ENCODE measurements around the gene SPOPL.
"Not testable (repeated sequence)": the region's sequence is repeated elsewhere in the genome, so short reads cannot be mapped to it uniquely, and the experiment has no call there.

DNA sequence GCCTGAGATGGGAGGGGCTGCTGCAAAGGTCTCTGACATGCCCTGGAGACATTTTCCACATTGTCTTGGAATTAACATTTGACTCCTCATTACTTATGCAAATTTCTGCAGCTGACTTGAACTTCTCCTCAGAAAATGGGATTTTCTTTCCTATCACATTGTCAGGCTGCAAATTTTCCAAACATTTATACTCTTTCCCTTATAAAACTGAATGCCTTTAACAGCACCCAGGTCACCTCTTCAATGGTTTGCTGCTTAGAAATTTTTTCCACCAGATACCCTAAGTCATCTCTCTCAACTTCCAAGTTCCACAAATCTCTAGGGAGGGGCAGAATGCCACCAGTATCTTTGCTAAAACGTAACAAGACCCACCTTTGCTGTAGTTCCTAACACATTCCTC lies 22.8 kb downstream of the SPOPL start:
- not testable (repeated sequence) for TF ChIP-seq NBN (IDR thresholded peaks at IDR 0.05; ENCODE audit: low read depth); ZNF263 (CRISPR knock-in tag; IDR thresholded peaks at IDR 0.05; ENCODE audit: borderline replicate concordance); JUN (IDR thresholded peaks at IDR 0.05; ENCODE audit: borderline replicate concordance, low read depth, low read length); JUN (CRISPR knock-in tag; IDR thresholded peaks at IDR 0.05; ENCODE audit: borderline replicate concordance); CEBPB (tag; IDR thresholded peaks at IDR 0.05); NR3C1 (CRISPR knock-in tag; IDR thresholded peaks at IDR 0.05); POLR2A (conservative IDR thresholded peaks at IDR 0.05); POLR2AphosphoS5 (IDR thresholded peaks at IDR 0.05; ENCODE audit: control insufficient read depth, insufficient read depth, low read depth, low read length)
- TF ChIP-seq, protein P1, sequence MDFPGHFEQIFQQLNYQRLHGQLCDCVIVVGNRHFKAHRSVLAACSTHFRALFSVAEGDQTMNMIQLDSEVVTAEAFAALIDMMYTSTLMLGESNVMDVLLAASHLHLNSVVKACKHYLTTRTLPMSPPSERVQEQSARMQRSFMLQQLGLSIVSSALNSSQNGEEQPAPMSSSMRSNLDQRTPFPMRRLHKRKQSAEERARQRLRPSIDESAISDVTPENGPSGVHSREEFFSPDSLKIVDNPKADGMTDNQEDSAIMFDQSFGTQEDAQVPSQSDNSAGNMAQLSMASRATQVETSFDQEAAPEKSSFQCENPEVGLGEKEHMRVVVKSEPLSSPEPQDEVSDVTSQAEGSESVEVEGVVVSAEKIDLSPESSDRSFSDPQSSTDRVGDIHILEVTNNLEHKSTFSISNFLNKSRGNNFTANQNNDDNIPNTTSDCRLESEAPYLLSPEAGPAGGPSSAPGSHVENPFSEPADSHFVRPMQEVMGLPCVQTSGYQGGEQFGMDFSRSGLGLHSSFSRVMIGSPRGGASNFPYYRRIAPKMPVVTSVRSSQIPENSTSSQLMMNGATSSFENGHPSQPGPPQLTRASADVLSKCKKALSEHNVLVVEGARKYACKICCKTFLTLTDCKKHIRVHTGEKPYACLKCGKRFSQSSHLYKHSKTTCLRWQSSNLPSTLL (IDR thresholded peaks at IDR 0.05) = not testable (repeated sequence)
- TF ChIP-seq, protein P2, sequence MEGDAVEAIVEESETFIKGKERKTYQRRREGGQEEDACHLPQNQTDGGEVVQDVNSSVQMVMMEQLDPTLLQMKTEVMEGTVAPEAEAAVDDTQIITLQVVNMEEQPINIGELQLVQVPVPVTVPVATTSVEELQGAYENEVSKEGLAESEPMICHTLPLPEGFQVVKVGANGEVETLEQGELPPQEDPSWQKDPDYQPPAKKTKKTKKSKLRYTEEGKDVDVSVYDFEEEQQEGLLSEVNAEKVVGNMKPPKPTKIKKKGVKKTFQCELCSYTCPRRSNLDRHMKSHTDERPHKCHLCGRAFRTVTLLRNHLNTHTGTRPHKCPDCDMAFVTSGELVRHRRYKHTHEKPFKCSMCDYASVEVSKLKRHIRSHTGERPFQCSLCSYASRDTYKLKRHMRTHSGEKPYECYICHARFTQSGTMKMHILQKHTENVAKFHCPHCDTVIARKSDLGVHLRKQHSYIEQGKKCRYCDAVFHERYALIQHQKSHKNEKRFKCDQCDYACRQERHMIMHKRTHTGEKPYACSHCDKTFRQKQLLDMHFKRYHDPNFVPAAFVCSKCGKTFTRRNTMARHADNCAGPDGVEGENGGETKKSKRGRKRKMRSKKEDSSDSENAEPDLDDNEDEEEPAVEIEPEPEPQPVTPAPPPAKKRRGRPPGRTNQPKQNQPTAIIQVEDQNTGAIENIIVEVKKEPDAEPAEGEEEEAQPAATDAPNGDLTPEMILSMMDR (IDR thresholded peaks at IDR 0.05 in 2 of 3, conservative IDR thresholded peaks at IDR 0.05 in 1 of 3; ENCODE audit: insufficient read depth in 2 of 3, low read depth in 1 of 3, low read length in 3 of 3) = not testable (repeated sequence)
- TF ChIP-seq, protein P3, sequence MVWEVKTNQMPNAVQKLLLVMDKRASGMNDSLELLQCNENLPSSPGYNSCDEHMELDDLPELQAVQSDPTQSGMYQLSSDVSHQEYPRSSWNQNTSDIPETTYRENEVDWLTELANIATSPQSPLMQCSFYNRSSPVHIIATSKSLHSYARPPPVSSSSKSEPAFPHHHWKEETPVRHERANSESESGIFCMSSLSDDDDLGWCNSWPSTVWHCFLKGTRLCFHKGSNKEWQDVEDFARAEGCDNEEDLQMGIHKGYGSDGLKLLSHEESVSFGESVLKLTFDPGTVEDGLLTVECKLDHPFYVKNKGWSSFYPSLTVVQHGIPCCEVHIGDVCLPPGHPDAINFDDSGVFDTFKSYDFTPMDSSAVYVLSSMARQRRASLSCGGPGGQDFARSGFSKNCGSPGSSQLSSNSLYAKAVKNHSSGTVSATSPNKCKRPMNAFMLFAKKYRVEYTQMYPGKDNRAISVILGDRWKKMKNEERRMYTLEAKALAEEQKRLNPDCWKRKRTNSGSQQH (CRISPR knock-in tag; IDR thresholded peaks at IDR 0.05) = not testable (repeated sequence)
- TF ChIP-seq, protein P4, sequence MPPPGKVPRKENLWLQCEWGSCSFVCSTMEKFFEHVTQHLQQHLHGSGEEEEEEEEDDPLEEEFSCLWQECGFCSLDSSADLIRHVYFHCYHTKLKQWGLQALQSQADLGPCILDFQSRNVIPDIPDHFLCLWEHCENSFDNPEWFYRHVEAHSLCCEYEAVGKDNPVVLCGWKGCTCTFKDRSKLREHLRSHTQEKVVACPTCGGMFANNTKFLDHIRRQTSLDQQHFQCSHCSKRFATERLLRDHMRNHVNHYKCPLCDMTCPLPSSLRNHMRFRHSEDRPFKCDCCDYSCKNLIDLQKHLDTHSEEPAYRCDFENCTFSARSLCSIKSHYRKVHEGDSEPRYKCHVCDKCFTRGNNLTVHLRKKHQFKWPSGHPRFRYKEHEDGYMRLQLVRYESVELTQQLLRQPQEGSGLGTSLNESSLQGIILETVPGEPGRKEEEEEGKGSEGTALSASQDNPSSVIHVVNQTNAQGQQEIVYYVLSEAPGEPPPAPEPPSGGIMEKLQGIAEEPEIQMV (tag; conservative IDR thresholded peaks at IDR 0.05; ENCODE audit: low read depth) = not testable (repeated sequence)
